ENCODE data around the gene NUTM2B.
"Not testable (repeated sequence)": the region's sequence is repeated elsewhere in the genome, so short reads cannot be mapped to it uniquely, and the experiment has no call there.

The NUTM2B gene

DNA sequence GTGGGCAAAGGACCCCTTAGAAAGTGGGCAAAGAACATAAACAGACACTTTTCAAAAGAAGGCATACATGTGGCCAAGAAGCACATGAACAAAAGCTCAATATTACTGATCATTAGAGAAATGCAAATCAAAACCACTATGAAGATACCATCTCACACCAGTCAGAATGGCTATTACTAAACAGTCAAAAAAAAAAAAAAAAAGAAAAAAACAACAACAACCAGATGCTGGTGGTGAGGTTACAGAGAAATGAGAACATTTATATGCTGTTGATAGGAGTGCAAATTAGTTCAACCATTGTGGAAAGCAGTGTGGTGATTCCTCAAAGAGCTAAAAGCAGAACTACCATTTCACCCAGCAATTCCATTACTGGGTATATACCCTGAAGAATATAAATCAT is 50.6 kb downstream of the NUTM2B start:
- not testable (repeated sequence) for DNase-seq

GRCh38 chr10:79758297-79758993 is 55.4 kb downstream of the NUTM2B start:
- not testable (repeated sequence) for DNase-seq

Data from activated CD4-positive, CD25-positive, alpha-beta regulatory T cell treated with anti-CD3 and anti-CD28 coated beads, Interleukin-2, amount 50 U/mL, for 72 hours (primary cell).